AG09319 (cell line): ENCODE measurements around the gene MAD1L1.

ENCODE experiments used
- DNase-seq: peaks from one replicate; pipeline ENCODE4 v3.0.0-alpha.2; 2010; ENCODE audit warnings: low read depth; ENCODE audit errors: extremely low read depth
- TF ChIP-seq, protein P1 (sequence below): IDR thresholded peaks from 2 replicates; pipeline ENCODE4 v1.5.1; 2011; ENCODE audit warnings: low read depth, mild to moderate bottlenecking, inconsistent platforms, low read length, moderate library complexity

MAD1L1 gene

DNA sequence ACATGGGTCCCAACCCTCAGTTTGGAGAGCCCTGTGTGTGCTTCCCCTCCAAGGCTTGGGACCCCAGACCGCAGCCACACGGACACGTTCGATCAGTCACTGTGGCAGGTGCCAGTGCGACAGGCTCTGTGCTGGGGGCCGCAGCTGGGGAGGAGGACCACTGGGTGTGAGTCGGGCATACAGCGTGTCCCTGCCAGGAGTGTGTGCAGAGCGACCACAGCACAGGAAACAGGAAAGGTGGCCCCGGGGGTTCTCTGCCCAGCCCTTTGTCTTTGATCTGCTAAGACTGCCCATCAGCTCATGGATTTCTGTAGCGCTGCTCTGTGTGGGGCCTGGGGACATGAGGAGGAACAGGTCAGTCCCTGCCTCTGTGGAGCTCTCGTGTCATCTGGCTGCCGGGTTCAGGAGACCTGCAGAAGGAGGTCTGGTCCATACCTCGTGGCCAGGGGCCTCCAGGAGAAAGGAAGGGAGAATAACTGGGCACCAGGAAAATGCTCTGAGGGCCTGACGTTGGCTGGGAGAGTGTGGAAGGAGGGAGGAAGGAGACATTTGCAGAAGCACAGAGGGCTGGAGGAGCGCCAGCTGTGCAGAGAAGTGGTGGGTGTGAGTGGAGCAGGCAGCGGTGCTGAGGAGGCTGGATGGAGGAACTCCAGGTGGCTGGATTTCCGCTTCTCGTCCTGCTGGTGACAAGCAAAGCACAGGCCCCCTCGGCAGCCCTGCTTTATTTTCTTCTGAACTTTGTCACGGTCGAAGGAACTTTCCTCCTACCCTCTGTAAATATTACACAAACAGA lies 13.3 kb upstream of the MAD1L1 start:
- DNase-seq, result no peak
- TF ChIP-seq, protein P1, sequence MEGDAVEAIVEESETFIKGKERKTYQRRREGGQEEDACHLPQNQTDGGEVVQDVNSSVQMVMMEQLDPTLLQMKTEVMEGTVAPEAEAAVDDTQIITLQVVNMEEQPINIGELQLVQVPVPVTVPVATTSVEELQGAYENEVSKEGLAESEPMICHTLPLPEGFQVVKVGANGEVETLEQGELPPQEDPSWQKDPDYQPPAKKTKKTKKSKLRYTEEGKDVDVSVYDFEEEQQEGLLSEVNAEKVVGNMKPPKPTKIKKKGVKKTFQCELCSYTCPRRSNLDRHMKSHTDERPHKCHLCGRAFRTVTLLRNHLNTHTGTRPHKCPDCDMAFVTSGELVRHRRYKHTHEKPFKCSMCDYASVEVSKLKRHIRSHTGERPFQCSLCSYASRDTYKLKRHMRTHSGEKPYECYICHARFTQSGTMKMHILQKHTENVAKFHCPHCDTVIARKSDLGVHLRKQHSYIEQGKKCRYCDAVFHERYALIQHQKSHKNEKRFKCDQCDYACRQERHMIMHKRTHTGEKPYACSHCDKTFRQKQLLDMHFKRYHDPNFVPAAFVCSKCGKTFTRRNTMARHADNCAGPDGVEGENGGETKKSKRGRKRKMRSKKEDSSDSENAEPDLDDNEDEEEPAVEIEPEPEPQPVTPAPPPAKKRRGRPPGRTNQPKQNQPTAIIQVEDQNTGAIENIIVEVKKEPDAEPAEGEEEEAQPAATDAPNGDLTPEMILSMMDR, result no peak

DNA sequence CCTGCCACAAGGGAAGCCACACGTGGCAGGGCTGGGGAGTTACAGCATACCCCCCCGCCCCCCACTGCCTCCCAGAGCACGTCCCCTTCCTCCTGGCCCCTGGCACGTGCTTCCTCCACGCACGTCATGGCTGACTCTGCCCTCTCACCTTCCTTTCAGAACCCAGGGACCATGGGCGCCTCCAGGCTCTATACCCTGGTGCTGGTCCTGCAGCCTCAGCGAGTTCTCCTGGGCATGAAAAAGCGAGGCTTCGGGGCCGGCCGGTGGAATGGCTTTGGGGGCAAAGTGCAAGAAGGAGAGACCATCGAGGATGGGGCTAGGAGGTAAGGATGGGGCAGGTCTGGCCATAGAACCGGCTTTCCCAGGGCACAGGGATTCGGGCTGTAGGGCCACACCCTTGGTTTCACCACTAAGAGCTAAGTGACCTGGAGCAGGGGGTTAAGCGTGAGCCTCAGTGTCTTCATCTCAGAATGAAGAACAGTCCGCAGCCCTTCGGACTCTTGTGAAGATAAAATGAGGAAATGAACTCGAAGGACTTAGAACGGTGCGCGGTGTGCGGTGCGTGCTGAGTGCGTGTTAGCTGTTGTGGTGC lies 11.8 kb upstream of the MAD1L1 start:
- TF ChIP-seq, protein P1, result no peak
- DNase-seq, result no peak

DNA sequence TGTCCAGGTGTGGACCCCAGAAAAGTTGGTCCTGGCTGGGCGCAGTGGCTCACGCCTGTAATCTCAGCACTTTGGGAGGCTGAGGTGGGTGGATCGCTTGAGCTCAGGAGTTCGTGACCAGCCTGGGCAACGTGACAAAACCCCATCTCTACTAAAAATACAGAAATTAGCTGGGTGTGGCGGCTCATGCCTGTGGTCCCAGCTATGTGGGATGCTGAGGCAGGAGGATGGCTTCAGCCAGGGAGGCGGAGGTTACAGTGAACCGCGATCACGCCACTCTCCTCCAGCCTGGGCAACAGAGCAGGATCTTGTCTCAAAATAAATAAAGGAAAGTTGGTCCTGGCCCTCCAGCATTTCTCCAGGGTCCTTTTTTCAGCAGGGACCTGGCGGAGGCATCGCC lies 10.7 kb upstream of the MAD1L1 start:
- TF ChIP-seq, protein P1, result no peak
- no peak for DNase-seq

DNA sequence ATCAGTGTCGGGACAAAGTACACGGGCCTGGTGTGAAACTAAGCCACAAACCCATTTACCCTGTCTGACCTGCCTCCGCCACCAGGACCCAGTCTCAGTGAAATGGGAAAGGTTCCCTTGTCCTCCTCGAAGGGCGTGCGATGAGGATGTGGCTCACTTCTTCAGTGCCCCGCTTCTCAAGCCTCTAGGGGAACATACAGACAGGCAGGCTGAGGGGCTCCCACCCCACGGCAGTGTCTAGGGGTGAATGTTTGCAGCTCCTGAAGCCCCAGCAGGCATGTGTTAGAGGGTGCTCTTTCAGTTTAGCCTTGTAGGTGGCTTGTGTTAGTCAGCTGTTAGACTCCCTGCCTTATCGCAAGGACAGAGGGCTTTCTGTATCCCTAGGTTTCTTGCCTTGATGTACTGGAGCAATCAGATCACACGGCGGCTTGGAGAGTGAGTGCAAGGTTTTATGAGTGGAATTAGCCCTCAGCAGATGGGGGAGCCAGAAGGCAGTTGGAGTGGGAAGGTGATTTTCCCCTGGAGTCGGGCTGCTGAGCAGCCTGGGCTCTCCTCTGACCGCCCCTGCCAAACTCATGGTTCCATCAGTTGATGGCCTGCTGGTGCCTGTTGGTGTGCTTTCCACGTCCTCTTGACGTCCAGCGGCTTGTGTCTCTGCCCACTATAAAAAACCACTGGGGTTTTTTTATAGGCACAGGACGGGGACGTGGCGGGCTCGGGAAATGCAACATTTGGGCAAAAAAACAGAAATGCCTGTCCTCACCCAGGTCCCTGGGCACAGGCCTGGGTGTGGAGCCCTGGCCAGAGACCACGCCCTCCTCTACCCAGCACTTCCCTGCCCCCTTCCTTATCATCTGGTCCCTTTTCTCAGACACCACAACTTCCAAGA lies 10.0 kb upstream of the MAD1L1 start:
- TF ChIP-seq, protein P1, result no peak; the same call in 1 of the 2 replicates
- no peak for DNase-seq

DNA sequence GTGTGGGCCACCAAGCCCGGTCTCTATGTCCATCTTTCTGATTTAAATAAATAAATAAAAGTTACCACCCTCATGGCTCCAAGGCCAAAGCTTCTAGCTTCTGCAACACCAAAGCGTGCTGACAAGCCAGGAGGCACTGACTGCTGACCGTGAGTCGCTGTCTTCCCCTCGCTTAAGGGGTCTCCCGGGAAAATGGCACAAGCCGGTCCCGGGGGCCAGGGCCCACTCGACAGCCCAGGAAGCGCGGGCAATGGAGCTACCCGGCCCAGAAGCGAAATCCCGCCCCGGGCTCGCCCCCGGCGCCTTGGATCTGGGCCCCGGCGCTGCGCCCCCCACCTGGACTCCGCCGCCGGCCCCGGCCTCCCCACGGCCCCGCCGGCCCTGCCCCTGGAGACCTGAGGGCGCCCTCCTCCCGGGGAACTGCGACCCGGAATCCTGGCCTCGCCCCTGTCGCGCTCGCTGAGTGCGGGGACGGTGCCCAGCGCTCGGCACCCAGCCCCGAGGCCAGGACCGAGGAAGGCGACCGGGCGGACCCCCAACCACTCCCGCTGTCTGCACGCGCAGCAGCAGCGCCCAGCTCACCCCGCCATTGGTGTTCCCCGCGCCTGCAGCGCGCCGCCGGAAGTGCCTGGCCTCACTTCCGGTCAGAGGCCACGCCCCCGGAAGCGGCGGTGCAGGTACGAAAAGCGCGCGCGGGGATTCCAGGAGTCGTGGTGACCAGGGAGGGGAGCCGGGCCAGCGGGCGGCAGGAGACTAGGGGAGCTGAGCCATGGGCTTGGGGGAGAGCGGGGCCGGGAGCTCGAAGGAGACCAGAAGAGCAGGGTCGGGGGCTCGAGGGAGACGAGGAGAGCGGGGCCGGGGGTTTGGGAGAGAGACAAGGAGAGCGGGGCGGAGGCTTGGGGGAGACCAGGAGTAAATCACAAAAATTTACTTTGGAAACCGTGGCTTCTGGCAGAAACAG lies 9.1 kb upstream of the MAD1L1 start, which contains the start of the genes MRM2 and NUDT1:
Gene MRM2 (minus strand): TSS at position 626 of the 961 bp plus-strand sequence. CDS start 36 bp downstream, at position 590.
Gene NUDT1 (plus strand): TSS at position 647 of the 961 bp plus-strand sequence. CDS start 2,349 bp downstream, outside the sequence.
- no peak for DNase-seq
- TF ChIP-seq, protein P1, result no peak

DNA sequence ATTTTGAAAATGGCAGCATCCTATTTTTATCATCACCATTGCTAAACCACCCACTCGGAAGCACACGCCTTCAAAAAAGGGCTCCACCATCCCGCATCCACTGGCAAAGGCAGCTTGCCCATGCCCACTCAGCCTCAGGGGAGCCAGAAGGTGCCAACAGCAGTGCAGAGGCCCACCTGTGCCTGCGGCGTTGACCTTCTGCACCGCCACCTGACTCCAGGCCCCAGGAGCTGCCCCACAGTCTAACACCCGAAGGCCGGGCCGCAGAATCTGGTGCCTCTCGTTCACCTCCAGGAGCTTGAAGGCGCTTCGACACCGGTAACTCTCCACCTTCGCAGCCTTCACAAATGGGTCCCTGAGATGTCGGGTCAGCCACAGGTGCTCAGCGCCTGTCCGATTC lies 6.5 kb upstream of the MAD1L1 start:
- TF ChIP-seq, protein P1, result no peak
- DNase-seq, result no peak
